HG03280 (cell line): Measurements from ENCODE around the gene SORBS1.

Experiments
- ATAC-seq: cut with Tn5 transposase; IDR thresholded peaks from one replicate; pipeline ENCODE4 v1.9.1; 2021; ENCODE audit warnings: mild to moderate bottlenecking, moderate library complexity; ENCODE audit not compliant: unreplicated experiment

The SORBS1 gene

GRCh38 chr10:95517536-95518454, 43.4 kb downstream of the SORBS1 start:
- ATAC-seq = no peak

DNA sequence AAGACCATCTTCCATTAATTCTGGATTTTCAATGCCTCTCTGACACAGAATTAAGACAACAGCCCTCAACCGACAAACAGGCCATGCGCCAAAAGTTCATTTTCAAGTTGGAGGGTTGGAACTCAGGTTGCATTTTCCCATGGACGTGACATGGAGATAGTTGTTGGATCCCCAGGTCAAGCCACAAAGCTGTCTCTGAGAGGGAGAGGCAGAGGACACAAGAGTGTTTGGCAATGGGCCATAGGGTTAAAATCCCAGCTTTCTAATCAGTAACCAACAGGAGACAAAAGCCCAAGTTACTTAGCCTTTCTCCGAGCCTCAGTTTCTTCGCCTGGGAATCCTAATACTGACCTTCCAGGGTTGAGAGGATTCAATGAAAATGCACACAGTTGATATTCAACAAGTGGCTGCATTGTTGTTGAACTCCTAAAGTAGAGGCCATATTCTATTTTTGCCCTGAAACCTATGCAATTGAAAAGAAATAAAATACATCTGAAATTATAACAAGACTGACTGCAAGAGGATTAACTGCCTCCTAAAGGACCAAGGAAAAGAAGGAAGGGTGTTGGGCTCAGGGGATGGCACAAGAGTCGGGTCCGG, 44.3 kb downstream of the SORBS1 start:
- no peak for ATAC-seq

DNA sequence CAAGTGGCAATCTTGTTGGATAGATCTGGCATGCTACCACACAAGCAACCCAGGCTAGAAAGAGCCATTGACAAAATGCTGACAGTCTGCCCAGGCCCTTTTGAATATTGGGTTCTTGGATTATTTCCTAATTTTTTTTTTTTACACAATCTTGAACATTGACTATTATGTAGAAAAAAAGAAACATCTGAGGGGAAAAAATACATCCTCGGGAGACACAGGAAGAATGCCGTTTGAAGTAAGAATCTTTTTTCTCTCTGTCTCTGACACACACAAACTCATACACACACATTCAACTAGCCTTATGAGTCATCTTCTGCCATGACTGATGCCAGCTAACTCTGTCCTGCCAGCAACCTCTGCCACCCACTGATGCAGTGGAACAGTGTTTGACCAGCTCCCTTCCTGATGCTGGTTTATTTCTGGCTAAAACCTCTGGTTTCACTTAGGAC, 47.2 kb downstream of the SORBS1 start:
- ATAC-seq = no peak

DNA sequence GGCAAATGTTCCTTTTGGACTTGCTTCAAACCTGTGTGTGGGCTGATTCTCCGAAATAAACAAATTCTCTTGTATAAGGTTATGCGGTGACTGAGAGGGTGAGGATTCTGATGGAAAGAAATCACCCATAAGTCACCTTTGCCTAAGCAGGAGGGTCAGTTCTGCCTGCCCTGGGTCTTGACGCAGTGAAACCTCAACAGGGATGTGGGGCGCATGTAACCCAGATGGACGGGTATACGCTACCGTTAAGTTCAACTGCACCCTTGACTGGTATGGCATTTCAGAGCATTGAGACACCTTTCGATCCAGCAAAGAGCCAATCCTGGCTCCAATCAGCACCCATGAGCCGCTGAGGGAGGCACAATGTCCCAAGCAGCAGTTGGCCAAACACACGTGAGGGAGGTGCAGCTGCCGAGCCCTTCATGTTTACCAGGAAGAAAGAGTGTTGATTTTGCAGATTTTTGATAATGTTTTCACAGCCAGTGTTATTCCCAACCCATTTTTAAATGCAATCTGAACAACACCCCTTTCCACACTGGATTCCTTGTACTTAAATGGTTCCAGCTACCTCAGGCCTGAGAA, 48.1 kb downstream of the SORBS1 start:
- ATAC-seq = no peak

DNA sequence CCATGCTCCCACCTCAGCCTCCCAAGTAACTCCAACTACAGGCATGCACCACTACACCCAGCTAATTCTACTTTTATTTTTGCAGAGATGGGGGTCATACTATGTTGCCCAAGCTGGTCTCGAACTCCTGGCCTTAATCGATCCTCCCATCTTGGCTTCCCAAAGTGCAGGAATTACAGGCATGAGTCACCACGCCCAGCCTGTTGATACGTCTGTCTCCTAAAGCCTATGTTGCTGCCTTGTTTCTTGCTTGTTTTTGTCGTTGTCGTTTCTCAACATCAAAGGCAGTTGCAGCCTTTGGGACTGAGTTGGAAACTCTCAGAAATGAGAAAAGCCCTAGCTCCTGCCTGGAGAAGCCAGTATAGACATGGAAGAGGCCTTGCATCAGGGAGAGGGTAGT, 49.9 kb downstream of the SORBS1 start:
- no peak for ATAC-seq

GRCh38 chr10:95509251-95509650, 51.9 kb downstream of the SORBS1 start:
- ATAC-seq = no peak

GRCh38 chr10:95508730-95509129, 52.4 kb downstream of the SORBS1 start:
- no peak for ATAC-seq

DNA sequence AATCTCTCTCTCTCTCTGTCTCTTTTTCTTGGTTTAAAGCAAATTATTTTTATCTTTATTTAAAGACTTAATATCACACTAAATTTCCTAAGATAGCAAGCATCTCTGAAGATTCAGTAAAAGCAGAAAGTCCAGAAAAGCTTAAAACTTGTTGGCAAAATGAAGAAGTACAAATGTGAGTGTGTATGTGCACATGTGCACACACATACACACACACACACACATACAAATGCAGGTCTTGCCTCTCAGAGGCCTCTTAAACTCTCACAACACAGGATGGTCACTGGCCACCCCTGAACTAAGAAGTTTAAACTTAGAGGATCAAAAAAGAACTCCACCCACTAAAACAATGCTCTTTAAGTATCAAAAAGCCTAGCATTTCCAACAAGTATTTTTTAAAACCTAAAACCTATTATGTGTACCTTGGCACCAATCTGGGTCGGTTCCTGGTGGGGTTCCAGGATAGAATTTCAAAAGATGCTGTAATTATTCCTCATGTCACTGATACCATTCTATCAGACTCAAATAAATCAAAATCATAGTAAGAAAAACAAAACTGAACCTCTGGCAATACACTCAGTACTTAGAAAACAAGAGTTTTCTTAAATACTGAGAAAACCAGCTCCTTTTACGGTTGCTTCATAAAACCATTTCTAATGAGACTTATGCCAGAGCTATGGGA, 55.0 kb downstream of the SORBS1 start:
- no peak for ATAC-seq

- no peak for ATAC-seq
Observed at GRCh38 chr10:95505641-95506040, 55.5 kb downstream of the SORBS1 start.

GRCh38 chr10:95505084-95505610, 56.0 kb downstream of the SORBS1 start:
- no peak for ATAC-seq

GRCh38 chr10:95504246-95504691, 56.9 kb downstream of the SORBS1 start:
- no peak for ATAC-seq

- ATAC-seq = no peak
Observed at GRCh38 chr10:95503526-95503925, 57.6 kb downstream of the SORBS1 start.

DNA sequence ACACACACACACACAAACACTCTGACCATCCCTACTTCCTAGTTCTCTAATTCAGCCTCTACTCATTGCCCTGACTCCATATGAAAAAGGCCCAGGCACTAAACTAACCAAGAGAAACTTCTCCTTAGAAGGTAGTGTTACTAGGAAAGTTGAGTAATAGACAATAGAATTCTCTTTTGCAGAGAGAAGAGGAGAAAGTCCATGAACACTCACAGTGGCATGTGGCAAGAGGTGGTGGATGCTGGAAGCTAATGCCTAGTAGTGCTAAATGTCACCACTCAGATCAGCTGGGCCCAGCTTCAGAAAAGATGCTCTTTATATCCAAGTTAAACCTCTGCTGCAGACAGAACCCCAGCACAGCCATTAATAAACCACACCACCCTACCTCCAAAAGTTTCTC, 58.2 kb downstream of the SORBS1 start:
- no peak for ATAC-seq

- no peak for ATAC-seq
Observed at GRCh38 chr10:95502377-95502776, 58.8 kb downstream of the SORBS1 start.

DNA sequence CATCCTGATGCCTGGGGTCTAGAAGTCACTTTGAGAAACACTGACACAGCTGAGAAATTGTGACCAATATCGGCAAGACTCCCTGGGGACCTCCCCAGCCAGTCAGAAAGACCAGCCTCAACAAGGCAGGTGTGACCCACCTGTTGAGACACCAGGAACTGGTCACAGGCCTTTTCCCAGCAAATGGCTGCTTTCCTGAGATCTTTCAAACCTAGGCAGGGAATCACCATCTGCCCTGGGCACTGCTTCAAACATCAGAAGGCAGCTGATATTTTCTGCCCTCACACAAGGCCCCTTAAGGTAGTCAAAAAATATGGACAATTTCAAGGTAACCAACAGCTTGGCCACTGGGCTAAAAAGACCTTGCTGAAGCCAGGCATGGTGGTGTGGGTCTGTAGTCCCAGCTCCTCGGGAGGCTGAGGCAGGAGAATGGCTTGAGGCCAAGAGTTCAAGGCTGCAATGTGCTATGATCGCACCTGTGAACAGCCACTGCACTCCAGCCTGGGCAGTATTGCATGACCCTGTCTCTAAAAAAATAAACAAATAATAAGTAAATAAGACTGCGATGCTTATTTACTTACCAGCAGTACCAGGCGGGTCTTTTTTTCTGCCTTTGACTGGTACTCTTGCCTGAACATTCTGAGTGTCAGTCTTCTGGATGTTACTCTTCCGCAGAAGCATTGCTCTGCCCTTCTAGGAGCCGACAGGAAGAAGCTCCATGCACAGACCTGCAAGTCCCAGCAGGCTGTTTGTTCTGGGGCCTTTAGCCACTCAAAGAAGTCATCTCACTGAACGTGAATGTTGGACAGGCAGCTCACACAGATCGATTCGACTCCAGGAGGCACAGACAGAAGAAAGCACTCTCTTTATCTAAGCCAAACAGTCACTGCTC, 59.7 kb downstream of the SORBS1 start:
- no peak for ATAC-seq

DNA sequence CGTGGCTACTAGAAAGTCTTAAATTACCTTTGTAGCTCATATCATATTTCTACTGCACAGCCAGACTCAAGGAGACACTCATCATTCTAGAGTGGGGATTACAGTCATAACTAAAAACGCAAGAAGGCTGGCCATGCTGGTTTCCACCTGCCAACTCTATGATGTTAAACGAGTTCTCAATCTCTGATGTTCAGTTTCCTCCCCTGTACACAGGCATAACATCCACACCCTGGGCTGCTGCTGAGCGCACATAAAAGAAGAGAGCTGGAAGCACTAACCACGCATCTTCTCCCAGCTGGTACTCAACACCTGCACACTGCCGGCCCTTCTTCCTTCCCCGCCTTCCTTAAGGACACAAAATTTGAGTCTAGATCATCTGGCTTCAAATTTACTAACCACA, 60.5 kb downstream of the SORBS1 start:
- no peak for ATAC-seq

GRCh38 chr10:95500097-95500496, 61.1 kb downstream of the SORBS1 start:
- ATAC-seq = no peak

DNA sequence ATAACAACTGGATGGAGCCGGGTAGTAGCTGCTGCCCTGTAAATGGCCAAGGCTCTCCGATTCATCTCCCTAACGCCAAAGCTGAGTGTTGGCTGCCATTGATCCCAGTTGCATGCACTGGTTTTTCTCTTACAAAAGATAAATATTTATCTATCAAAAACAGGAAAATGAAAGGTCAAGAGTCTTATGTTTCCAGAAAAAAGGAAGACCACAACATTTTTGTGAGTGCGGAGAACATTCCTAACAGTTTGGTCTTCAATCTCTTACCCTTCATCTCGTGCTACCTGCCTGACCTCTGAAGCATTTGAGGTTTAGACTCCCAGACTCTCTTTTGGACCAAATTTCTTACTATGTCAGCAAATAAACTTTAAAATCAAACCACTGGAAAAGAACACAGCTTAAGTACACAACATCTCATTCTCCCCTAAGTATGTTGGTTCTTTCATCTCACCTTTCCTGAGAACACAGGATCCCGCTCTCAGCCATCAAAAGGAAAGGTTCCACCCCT, 61.6 kb downstream of the SORBS1 start:
- no peak for ATAC-seq

- ATAC-seq = no peak
Observed at GRCh38 chr10:95496951-95497350, 64.2 kb downstream of the SORBS1 start.
